ENCODE data around the gene LCORL.
"Not testable (repeated sequence)": the region's sequence is repeated elsewhere in the genome, so short reads cannot be mapped to it uniquely, and the experiment has no call there.

LCORL gene

DNA sequence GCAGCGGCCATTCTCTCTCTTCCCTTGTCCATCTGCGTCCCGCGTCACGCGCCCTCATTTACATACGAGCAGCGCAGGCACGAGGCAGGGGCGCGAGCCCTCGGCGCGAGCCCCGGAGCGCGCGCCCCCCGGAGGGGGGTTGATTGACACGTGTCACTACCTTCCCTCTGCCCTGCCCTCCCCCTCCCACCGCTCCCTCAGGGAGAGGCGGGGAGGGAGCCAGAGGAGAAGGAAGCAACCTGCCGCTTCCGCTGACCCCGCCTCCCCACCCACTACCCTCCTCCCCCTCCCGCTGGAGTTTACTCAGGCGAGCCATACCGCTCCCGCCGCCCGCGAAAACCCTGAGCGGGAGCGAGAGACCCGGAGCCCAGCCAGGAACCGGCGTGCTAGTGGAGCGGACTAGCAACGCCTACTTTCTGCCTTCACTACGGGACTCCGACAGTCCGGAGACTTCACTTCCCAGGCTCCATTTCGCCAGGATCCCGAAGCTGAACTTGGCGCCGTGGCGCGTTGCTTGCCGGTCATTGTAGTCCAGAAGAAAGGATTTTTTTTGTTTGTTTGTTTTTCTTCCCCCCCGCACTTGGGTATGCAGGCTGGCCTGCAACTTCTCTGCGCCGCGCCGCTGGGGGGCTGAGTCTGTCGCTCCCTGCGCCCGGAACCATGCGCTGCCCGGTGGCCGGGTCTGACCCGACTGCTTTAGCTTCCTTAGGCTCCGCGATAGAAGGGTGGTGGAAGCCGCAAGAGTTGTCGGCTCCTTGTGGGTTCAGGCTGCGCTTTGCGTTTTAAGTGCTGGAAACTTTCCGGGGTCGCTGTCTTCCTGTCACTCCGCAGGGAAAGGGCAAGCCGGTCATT is at the start of gene LCORL:
Gene LCORL, minus strand, starts transcription at position 36 of the 852 bp plus-strand sequence. Its CDS starts 4 bp downstream, at position 32.
- Histone ChIP-seq H3K27ac (peak within 1 kb of the TSS; percentile 81 to 97 (median 93)), H3K4me3 (peak within 1 kb of the TSS; percentile 76 to 98 (median 85))

DNA sequence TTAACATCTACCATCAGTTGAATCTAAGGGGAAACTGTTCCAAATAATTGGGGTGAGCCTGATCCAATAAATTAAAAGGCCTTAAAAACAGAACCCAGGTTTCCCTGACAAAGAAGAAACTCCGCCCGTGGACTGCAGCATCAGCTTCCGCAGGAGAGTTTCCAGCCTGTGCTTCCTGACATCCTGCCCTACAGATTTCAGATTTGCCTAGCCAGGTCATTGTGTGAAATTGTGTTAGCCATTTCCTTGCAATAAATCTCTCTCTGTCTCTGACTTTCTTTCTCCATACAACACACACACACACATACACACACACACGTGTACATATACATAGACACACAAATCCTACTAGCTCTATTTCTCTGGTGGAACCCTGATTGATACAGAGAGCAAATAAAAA is 48.3 kb upstream of the LCORL start:
- Histone ChIP-seq H3K4me3 (no peak overlapping the region), H3K27ac (no peak overlapping the region)

DNA sequence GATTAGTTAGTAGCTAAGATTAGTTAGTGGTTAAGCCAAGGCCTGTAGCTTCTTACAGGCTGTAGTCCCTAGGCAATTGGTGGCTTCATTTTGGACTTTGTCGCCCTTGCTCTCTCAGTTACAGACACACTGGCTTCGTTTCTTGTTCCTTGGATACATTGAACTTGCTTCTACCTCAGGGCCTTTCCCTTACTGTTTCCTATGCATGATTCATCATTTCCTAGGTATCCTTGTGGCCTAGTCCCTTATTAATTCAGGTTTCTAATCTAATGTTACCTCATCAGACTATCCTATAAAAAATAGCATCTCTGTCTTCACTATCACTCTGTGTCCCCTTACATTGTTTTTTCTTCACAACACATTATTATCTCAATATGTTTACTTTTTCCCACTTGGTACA is 45.5 kb upstream of the LCORL start:
- no peak overlapping the region for H3K4me3 ChIP-seq
- no peak overlapping the region for H3K27ac ChIP-seq

GRCh38 chr4:18063079-18063478 is 41.5 kb upstream of the LCORL start:
- H3K27ac ChIP-seq = no peak overlapping the region
- H3K4me3 ChIP-seq = no peak overlapping the region

GRCh38 chr4:18057821-18058533 is 36.4 kb upstream of the LCORL start:
- H3K4me3 ChIP-seq = peak overlapping the region in 1 of 7 experiments; percentile 17
- no peak overlapping the region for H3K27ac ChIP-seq

DNA sequence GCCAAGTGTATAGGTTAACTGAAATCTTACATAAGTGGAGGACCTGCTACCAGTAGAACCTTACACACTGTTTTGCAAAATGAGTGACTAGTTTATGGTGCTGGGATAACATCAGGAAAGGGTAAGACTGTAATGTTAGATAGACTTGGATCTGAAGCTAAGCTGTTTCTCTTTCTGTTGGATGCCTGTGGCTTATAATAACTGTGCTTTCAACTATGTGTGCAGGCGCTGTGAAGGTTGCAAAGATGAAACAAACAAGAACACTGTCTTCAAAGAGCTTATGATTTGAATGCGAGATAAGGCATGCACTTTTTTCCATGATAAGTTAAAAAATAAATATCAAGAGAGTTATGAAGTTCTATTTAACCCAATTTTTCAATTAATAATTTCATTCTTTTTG is 34.5 kb upstream of the LCORL start:
- no peak overlapping the region for H3K27ac ChIP-seq
- H3K4me3 ChIP-seq = no peak overlapping the region

DNA sequence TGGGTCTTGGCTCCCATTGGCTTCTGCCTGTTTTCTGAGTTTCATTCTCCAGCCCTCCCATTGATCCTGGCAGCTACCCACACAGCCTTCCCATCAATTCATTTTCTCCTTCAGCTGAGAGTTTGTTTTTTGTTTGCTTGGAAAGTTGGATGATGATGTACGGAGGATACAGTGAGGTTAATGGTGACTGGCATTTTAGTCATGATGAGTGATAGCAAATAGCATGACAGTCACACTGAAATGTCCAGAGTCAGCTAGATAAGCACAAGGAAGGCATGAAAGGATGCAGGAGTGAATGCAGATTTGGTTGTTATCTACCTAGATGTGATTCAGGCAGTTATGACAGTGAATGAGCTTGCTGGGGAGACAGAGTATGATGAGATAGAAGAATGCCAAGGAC is 30.6 kb upstream of the LCORL start:
- Histone ChIP-seq H3K4me3 (no peak overlapping the region), H3K27ac (no peak overlapping the region)

DNA sequence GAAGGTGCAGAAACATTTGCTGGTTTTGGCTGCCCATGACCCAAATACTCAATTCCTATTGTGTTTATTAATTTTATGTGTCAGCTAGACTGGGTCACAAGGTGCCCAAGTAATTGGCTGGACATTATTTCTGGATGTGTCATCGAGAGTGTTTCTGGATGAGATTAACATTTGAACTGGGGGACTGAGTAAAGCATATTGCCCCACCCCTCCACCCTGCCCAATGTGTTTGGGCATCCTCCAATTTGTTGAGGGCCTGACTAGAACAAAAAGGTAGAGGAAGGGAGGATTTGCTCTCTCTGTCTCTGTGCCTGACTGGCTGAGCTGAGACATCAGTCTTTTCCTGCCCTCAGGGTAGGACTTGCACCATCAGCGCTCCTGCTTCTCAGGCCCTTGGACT is 29.7 kb upstream of the LCORL start:
- Histone ChIP-seq H3K4me3 (no peak overlapping the region), H3K27ac (no peak overlapping the region)

GRCh38 chr4:18050448-18050847 is 28.9 kb upstream of the LCORL start:
- Histone ChIP-seq H3K27ac (no peak overlapping the region), H3K4me3 (no peak overlapping the region)

GRCh38 chr4:18049446-18049845 is 27.9 kb upstream of the LCORL start:
- no peak overlapping the region for H3K27ac ChIP-seq
- H3K4me3 ChIP-seq = no peak overlapping the region

DNA sequence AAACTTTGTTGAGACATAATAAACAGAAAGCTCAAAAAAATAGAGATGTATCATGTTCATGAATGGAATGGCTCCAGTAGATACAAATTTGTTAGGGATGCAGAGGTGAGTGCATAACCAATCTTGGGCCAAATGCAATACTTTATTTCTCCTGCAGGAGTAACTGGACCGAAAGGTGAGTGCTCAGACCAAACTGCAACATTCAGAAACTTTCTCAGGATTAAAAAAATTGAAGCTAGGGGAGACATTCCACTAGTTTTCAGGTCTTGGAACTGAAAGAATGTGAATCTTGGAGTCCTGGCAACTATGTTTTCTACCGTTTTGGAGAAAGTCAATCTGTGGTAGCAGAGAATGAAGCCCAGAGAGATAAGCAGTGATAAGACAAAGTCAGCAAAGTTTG is 21.2 kb upstream of the LCORL start:
- Histone ChIP-seq H3K4me3 (no peak overlapping the region), H3K27ac (no peak overlapping the region)

- H3K27ac ChIP-seq = no peak overlapping the region
- no peak overlapping the region for H3K4me3 ChIP-seq
These were observed 20.5 kb upstream of the LCORL start for GRCh38 chr4:18042012-18042411.

DNA sequence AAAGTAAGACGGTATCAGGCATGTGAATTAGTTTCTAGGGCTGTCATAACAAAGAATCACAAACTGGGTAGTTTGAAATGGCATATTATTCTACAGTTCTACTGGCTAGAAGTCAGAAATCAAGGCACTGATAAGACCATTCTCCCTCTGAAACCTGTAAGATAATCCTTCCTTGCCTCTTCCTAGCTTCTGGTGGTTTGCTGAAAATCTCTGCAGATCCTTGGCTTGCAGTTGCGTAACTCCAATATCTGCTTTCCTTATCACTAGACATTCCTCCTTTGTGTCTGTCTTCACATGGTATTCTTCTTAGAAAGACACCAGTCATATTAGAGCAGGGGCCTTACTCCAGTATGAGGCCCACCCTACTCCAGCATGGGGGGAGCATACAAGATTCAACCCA is 19.6 kb upstream of the LCORL start:
- H3K4me3 ChIP-seq = no peak overlapping the region
- no peak overlapping the region for H3K27ac ChIP-seq

GRCh38 chr4:18039113-18039512 is 17.6 kb upstream of the LCORL start:
- Histone ChIP-seq H3K27ac (no peak overlapping the region), H3K4me3 (no peak overlapping the region)

DNA sequence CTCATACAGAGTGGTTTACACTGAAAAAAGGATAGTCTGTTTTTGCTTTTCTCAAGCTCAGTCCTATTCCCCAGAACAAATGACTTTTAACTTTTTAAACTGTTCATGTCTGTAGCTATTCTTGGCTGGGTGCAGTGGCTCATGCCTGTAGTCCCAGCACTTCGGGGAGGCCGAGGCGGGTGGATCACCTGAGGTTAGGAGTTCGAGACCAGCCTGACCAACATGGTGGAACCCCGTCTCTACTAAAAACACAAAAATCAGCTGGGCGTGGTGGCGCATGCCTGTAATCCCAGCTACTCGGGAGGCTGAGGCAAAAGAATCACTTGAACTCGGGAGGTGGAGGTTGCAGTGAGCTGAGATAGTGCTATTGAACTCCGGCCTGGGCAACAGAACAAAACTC is 14.8 kb upstream of the LCORL start:
- not testable (repeated sequence) for H3K27ac ChIP-seq, H3K4me3 ChIP-seq

DNA sequence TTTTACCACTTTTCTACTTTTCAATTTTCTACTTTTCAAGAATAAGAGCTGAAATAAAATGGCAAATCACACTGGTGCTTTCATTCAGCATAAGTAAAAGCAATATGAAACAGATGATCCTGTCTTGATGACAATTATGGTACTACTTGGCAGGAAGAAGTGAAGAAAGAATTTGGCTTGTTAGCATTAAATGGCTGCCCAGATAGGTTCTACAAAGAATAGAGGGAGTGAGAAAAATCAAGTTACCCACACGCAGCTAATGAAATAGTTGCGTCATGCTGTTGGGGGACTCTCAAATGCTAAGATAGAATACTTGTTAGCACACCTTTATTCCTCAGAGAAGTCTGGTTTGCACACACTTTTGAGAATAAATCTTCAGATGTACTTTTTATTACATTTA is 12.5 kb upstream of the LCORL start:
- peak overlapping the region in 1 of 21 experiments; percentile 16 for H3K27ac ChIP-seq
- H3K4me3 ChIP-seq = no peak overlapping the region

- Histone ChIP-seq H3K4me3 (no peak overlapping the region), H3K27ac (peak overlapping the region in 1 of 21 experiments; percentile 55)
These were observed 11.8 kb upstream of the LCORL start for GRCh38 chr4:18033111-18034085.

GRCh38 chr4:18025288-18025687 is 3.7 kb upstream of the LCORL start:
- no peak overlapping the region for H3K27ac ChIP-seq
- H3K4me3 ChIP-seq = no peak overlapping the region

- H3K4me3 ChIP-seq = peak overlapping the region; percentile 76 to 98 (median 85)
- H3K27ac ChIP-seq = peak overlapping the region in 20 of 21 experiments; percentile 82 to 97 (median 93)
These were observed 1.1 kb upstream of the LCORL start for GRCh38 chr4:18022572-18023050.

GRCh38 chr4:18021470-18021719 is 160 bp downstream of the LCORL start:
- Histone ChIP-seq H3K27ac (peak overlapping the region; percentile 81 to 97 (median 93)), H3K4me3 (peak overlapping the region; percentile 76 to 98 (median 85))

Data from skin epidermis (tissue), 12 donors.